Esophagus muscularis mucosa (tissue), 4 donors: ENCODE data around the gene FAM110D. TPM values are rescaled to one million over a fixed set of nuclear protein-coding genes. Genes with fewer than 3 reads are reported as not detected.

Source experiments
- DNase-seq: peaks from one replicate; pipeline ENCODE4 v3.0.0-alpha.2; 2017; ENCODE audit errors: extremely low spot score
- H3K27ac ChIP-seq, 4 donors: fragments of 200-600 bp; sonication (generic); replicated peaks in 1 of 4; 1 replicate in 3 of 4; 2 replicates in 1 of 4; pipeline ENCODE4 v1.5.1; 2016 to 2019; ENCODE audit warnings: mild to moderate bottlenecking in 1 of 4
- H3K27me3 ChIP-seq, 4 donors: fragments of 200-600 bp; sonication (generic); one replicate each; pipeline versions ENCODE4 v1.5.1 to v1.6.0; 2016 to 2019
- H3K36me3 ChIP-seq, 4 donors: fragments of 200-600 bp; sonication (generic); one replicate each; pipeline ENCODE4 v1.5.1; 2016 to 2019
- H3K4me1 ChIP-seq, 4 donors: fragments of 200-600 bp; sonication (generic); one replicate each; pipeline ENCODE4 v1.5.1; 2016 to 2019
- H3K4me3 ChIP-seq, 4 donors: fragments of 200-600 bp; sonication (generic); 1 replicate in 2 of 4; 2 replicates in 2 of 4; pipeline ENCODE4 v1.5.1; 2016 to 2019; ENCODE audit warnings: mild to moderate bottlenecking in 4 of 4, moderate library complexity in 1 of 4
- H3K9me3 ChIP-seq, 4 donors: fragments of 200-600 bp; sonication (generic); 1 replicate in 3 of 4; 2 replicates in 1 of 4; pipeline ENCODE4 v1.5.1; 2016 to 2019
- EP300 ChIP-seq: sonication (generic); formaldehyde crosslinking; IDR thresholded peaks from one replicate; pipeline ENCODE4 v1.6.1; 2017; ENCODE audit warnings: antibody characterized with exemption
- POLR2A ChIP-seq: fragments of 450-650 bp; IDR thresholded peaks from one replicate; pipeline ENCODE4 v1.6.1; 2017; ENCODE audit warnings: antibody characterized with exemption, moderate library complexity, mild to moderate bottlenecking, low read depth
- POLR2AphosphoS5 ChIP-seq, 2 donors: sonication (generic); formaldehyde crosslinking; IDR thresholded peaks; one replicate each; pipeline ENCODE4 v1.6.1; 2017; ENCODE audit warnings: antibody characterized with exemption in 2 of 2
- WGBS: methylation state at CpG from one replicate; pipeline ENCODE4 v1.1.5; 2018; 5-methylcytosine and 5-hydroxymethylcytosine counted together
- intact Hi-C: fragments of 100-400 bp; cut with DNase I; formaldehyde crosslinking; loops from one replicate; pipeline ENCODE4 v1.15.1; 2023
- total RNA-seq, 4 donors: library from RNA; depleted of rRNA; stranded (reverse); fragments of >200 nt; gene quantifications; one replicate each; pipeline versions ENCODE4 v1.1.0 to v1.2.1, GENCODE V29; 2016
- TF ChIP-seq, protein P1 (sequence below), 3 experiments: fragments of 200-600 bp in 2 of 3; fragments of 450-650 bp in 1 of 3; sonication (generic) in 2 of 3; IDR thresholded peaks; one replicate each; pipeline ENCODE4 v1.5.1; 2017 to 2019; ENCODE audit warnings: antibody characterized with exemption in 3 of 3, mild to moderate bottlenecking in 2 of 3, moderate library complexity in 1 of 3

FAM110D gene
- total RNA-seq, 4 donors from 2014 or later, result 2.9 to 17.9 (median 11.6) TPM

DNA sequence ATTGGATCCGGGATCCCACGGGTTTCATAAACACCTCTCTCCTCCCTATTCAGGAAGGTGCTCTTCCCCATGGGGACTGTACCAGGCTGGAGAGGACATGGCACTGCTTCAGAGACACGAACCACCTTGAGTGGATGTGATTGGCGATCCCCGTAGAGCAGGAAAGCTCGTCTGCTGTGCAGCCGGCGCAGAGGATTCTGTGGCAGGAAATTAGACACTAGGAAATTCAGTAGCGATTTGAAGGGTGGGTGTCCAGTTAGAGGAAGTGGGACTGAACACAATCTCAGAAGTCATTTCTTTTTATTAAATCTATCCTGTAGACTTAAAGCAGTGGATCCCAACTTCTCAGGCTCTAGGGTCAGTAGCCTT is 46.5 kb upstream of the FAM110D start:
- H3K4me1 ChIP-seq, result peaks cover 25 to 35% (median 27%) of the 10 kb centered on the region in 4 donors
- WGBS, result 1% methylated on average over 7 of the region's 9 CpGs
- peaks cover 0 to 32% (median 13%) of the 10 kb centered on the region in 4 donors for H3K36me3 ChIP-seq
- H3K27ac ChIP-seq, result peak overlapping the region; percentile 92 to 97 (median 94)
- intact Hi-C loops, result loop anchor here (5.0 kb wide), 1 partner anchor 120 kb away; the partner anchor contains the start of gene CEP85
- no peaks in the 10 kb centered on the region for H3K9me3 ChIP-seq
- no peak for DNase-seq
- no peaks in the 10 kb centered on the region for H3K27me3 ChIP-seq
- H3K4me3 ChIP-seq, result peak overlapping the region; percentile 95 to 100 (median 98)
- TF ChIP-seq POLR2AphosphoS5 (IDR thresholded peaks at IDR 0.05) (no peak), POLR2A (no peak), EP300 (no peak)
- TF ChIP-seq, protein P1, sequence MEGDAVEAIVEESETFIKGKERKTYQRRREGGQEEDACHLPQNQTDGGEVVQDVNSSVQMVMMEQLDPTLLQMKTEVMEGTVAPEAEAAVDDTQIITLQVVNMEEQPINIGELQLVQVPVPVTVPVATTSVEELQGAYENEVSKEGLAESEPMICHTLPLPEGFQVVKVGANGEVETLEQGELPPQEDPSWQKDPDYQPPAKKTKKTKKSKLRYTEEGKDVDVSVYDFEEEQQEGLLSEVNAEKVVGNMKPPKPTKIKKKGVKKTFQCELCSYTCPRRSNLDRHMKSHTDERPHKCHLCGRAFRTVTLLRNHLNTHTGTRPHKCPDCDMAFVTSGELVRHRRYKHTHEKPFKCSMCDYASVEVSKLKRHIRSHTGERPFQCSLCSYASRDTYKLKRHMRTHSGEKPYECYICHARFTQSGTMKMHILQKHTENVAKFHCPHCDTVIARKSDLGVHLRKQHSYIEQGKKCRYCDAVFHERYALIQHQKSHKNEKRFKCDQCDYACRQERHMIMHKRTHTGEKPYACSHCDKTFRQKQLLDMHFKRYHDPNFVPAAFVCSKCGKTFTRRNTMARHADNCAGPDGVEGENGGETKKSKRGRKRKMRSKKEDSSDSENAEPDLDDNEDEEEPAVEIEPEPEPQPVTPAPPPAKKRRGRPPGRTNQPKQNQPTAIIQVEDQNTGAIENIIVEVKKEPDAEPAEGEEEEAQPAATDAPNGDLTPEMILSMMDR (IDR thresholded peaks at IDR 0.05), result no peak

DNA sequence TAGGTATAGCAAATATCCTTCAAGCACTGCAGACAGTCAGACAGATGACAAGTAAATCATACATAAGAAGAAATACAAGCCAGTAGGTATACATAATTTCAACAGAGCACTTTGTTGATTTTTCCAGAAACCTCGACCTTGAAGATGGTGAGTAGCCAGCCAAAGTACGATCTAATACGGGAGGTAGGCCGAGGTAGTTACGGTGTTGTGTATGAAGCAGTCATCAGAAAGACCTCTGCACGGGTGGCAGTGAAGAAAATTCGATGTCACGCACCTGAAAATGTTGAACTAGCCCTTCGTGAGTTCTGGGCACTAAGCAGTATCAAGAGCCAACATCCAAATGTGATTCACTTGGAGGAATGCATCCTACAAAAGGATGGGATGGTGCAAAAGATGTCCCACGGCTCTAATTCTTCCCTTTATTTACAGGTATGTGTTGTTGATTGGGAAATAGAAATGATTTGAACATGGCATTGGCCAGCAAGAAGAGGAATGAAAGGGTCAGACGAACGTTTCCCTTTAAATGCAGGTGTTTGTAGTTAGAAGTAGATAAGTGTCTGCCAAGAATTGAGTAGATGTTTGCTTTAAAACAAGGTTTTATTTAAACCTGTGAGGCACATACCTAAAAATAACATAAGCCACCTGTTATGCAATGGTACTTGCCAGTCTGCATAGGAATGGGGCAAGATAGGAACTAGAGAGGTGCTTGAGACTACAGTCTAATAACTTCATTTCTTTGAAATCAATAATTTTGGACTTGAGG is 44.5 kb upstream of the FAM110D start:
- intact Hi-C loops, result loop anchor here (5.0 kb wide), 1 partner anchor 118 kb away; the partner anchor contains the start of gene CEP85
- H3K27ac ChIP-seq, result no peak overlapping the region
- no peak for DNase-seq
- WGBS, result 77% methylated on average over 12 of the region's 12 CpGs
- no peaks in the 10 kb centered on the region for H3K9me3 ChIP-seq
- TF ChIP-seq POLR2A, result no peak
- no peak for TF ChIP-seq POLR2AphosphoS5 (IDR thresholded peaks at IDR 0.05)
- TF ChIP-seq, protein P1 (IDR thresholded peaks at IDR 0.05), result no peak
- TF ChIP-seq EP300, result no peak
- H3K4me3 ChIP-seq, result no peak overlapping the region
- peaks cover 25 to 35% (median 27%) of the 10 kb centered on the region in 4 donors for H3K4me1 ChIP-seq
- peaks cover 0 to 52% (median 27%) of the 10 kb centered on the region in 4 donors for H3K36me3 ChIP-seq
- no peaks in the 10 kb centered on the region for H3K27me3 ChIP-seq

DNA sequence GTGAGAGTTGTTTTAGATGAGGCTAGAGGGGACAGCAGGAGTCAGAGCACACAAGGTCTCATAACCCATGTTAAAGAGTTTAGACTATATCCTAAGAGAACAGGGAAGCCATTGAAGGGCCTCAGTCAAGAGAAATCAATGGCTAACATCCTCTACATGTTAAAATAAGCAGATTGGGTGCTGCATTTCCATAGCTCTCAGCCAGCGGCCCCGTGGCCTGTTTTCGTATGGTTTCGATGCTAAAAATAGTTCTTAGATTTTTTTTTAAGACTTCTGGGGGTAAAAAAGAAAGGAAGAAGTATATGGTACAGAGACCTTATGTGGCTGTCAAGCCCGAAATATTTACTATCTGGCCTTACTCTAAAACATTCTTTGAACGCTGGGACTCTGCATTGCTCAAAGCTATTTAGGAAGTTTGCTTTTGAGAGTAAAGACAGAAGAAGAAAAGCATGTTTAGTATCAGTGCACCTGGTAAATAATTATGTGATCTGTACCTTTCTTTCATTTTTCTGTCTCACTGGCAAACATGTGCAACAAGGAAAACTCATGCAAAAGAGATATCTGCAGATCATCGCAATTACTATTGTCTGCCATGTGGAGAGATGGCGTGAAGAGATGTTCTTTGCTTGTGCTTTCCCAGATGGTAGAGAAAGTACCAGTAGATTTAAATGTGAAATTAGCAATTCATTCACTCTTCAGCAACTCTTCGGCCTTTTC is 38.8 kb upstream of the FAM110D start:
- intact Hi-C loops, result no loop called here
- DNase-seq, result no peak
- peaks cover 0 to 60% (median 26%) of the 10 kb centered on the region in 4 donors for H3K36me3 ChIP-seq
- WGBS, result 77% methylated on average over 9 of the region's 9 CpGs
- no peak overlapping the region for H3K27ac ChIP-seq
- no peaks in the 10 kb centered on the region for H3K9me3 ChIP-seq
- no peaks in the 10 kb centered on the region for H3K27me3 ChIP-seq
- H3K4me1 ChIP-seq, result peaks cover 6 to 34% (median 14%) of the 10 kb centered on the region in 4 donors
- TF ChIP-seq EP300, result no peak
- TF ChIP-seq POLR2A, result no peak
- TF ChIP-seq, protein P1 (IDR thresholded peaks at IDR 0.05), result no peak
- TF ChIP-seq POLR2AphosphoS5 (IDR thresholded peaks at IDR 0.05), result no peak
- H3K4me3 ChIP-seq, result no peak overlapping the region

DNA sequence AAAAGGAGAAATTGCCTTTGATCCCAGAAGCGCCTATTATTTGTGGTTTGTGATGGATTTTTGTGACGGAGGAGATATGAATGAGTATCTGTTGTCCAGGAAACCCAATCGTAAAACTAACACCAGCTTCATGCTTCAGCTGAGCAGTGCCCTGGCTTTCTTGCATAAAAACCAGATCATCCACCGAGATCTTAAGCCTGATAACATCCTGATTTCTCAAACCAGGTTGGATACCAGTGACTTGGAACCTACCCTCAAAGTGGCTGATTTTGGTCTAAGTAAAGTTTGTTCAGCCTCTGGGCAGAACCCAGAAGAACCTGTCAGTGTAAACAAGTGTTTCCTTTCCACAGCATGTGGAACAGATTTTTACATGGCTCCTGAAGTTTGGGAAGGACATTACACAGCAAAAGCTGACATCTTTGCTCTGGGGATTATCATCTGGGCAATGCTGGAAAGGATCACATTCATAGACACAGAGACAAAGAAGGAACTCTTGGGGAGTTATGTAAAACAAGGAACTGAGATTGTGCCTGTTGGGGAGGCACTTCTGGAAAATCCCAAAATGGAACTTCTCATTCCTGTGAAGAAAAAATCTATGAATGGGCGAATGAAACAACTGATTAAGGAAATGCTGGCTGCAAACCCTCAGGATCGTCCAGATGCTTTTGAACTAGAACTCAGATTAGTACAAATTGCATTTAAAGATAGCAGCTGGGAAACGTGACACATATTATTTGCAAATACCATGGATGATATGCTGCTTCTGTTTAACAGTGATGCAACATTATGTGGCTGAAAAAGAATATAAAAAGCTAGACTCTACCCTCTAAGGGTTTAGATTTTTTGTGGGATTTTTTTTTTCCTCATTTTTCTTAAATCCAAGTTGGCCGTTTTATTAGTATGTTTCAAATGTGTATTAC is 36.8 kb upstream of the FAM110D start:
- intact Hi-C loops, result no loop called here
- DNase-seq, result no peak
- Histone ChIP-seq H3K4me3 (no peak overlapping the region), H3K9me3 (no peaks in the 10 kb centered on the region), H3K36me3 (peaks cover 0 to 40% (median 21%) of the 10 kb centered on the region in 4 donors), H3K4me1 (peaks cover 6 to 38% (median 14%) of the 10 kb centered on the region in 4 donors), H3K27me3 (no peaks in the 10 kb centered on the region), H3K27ac (peak overlapping the region in 3 of 4 donors; percentile 3 to 16 (median 14))
- WGBS, result 59% methylated on average over 8 of the region's 8 CpGs
- TF ChIP-seq POLR2A, result no peak
- TF ChIP-seq EP300, result no peak
- TF ChIP-seq POLR2AphosphoS5 (IDR thresholded peaks at IDR 0.05), result no peak
- TF ChIP-seq, protein P1 (IDR thresholded peaks at IDR 0.05), result no peak
